Ovary (tissue), 3 donors: ENCODE results near the gene RHBDD2.

Source experiments
- CTCF ChIP-seq, 3 donors: fragments of 450-650 bp in 2 of 3; fragments of 200-600 bp in 1 of 3; IDR thresholded peaks; one replicate each; pipeline versions ENCODE4 v1.5.1 to v1.8.0; 2016 to 2022; ENCODE audit warnings: antibody characterized with exemption in 3 of 3, mild to moderate bottlenecking in 1 of 3
- EP300 ChIP-seq: sonication (generic); formaldehyde crosslinking; IDR thresholded peaks from one replicate; pipeline ENCODE4 v1.6.1; 2017; ENCODE audit warnings: antibody characterized with exemption
- donor health status: DM: no; HTN: no; CAD: no.

- TF ChIP-seq CTCF (IDR thresholded peaks at IDR 0.05) (no peak), EP300 (no peak)
Measured at GRCh38 chr7:75916685-75917634, 38.1 kb downstream of the RHBDD2 start.
